ENCODE data around the gene ASGR2. TPM values are rescaled to one million over a fixed set of nuclear protein-coding genes. Genes with fewer than 3 reads are reported as not detected.

The ASGR2 gene
- total RNA-seq, 4 donors from 2014 or later = 1.0 TPM; not detected in 3

DNA sequence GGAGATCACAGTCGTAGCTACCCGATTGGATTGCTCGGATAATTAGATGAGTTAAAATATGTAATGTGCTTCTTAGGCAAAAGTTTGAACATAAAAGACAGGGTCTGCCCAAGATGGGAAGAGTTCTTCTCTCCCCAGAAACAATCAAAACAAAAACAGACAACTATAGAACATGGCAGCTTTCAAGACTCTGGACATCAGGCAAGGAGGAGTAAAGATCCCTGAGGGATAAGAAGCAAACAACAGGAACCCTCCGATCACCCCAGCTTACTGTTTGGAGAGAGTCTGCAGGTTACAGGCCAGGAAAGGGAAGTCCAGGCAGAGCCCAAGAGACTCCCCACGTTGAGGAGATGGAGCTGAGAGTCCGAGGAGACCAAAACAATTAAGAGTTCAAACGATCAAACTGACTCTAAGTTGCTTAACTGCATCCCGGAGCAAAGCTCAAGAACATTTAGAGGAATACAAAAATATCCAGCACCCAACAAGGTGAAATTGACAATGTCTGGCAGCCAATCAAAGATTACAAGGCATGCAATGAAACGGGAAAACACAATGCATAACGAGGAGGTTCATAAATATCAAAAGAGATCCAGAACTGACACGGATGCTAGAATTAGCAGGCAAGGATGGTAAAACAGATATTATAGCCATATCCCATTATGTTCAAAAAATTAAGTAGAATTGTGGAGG, 3.9 kb downstream of the ASGR2 start:
- Histone ChIP-seq H3K9me3 (no peaks in the 10 kb centered on the region), H3K36me3 (no peaks in the 10 kb centered on the region), H3K4me1 (no peaks in the 10 kb centered on the region), H3K27ac (no peak overlapping the region), H3K27me3 (no peaks in the 10 kb centered on the region), H3K4me3 (replicated peaks in 1 of 3) (no peak overlapping the region)
- WGBS, 2 donors = 54 to 61% methylated on average over 11 of the region's 11 CpGs
- intact Hi-C loops (cut with DNase I) = no loop called here
- no peak for DNase-seq
- no peak for TF ChIP-seq CTCF (IDR thresholded peaks at IDR 0.05)
- no peak for TF ChIP-seq POLR2A (IDR thresholded peaks at IDR 0.05)

DNA sequence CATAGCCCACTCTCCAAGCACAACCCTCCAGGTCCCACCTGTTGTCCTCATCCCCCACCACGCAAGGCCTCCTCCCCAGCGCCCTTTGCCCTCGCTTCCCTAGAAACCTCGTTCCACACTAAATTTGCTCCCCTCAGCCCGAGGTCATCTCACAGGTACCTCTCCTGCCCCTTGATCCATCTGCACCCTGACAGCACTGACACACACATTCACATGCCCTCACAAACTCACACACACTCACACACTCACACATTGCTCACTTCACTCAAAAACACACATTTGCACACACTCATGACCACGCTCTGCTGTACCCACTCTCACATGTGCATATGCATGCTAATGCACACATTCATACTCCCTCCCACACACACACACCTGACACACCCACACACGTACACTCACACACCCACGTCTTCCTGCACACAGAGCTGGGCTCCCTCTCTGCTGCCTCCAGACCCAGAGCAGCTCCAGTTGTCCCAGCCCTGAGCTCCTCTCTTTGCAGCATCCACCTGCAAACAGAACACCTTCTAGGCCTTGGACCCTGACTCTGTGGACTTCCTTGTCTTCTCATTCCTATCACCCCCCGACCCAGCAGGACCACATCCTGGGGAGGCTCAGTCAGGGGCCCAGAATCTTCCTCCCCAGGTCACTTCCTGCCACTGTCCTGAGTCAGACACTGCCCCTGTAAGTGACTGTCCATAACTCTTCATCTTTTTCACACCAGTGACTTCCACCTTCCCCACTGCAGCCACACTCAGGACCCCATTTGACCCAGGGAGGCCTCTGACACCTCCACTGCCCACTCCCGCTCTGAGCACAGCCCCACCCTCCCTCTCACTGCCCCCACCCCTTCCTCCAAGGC, 4.9 kb downstream of the ASGR2 start:
- Histone ChIP-seq H3K9me3 (no peaks in the 10 kb centered on the region), H3K4me3 (replicated peaks in 1 of 3) (no peak overlapping the region), H3K27me3 (no peaks in the 10 kb centered on the region), H3K36me3 (no peaks in the 10 kb centered on the region), H3K27ac (no peak overlapping the region), H3K4me1 (no peaks in the 10 kb centered on the region)
- no peak for DNase-seq
- intact Hi-C loops (cut with DNase I) = no loop called here
- WGBS, 2 donors = 74 to 81% methylated on average over 10 of the region's 10 CpGs
- TF ChIP-seq POLR2A (IDR thresholded peaks at IDR 0.05) = no peak
- TF ChIP-seq CTCF (IDR thresholded peaks at IDR 0.05) = no peak

- TF ChIP-seq POLR2A (IDR thresholded peaks at IDR 0.05) (no peak), CTCF (IDR thresholded peaks at IDR 0.05) (no peak)
- WGBS, 2 donors = 76 to 81% methylated on average over 8 to 9 of the region's 9 CpGs
- no peaks in the 10 kb centered on the region for H3K27me3 ChIP-seq
Measured at GRCh38 chr17:7108981-7109380, 5.6 kb downstream of the ASGR2 start.

GRCh38 chr17:7108560-7108925, 6.1 kb downstream of the ASGR2 start:
- H3K4me3 ChIP-seq (replicated peaks in 1 of 3) = no peak overlapping the region
- intact Hi-C loops (cut with DNase I) = no loop called here
- 87% methylated on average over 10 of the region's 10 CpGs for WGBS, 2 donors
- H3K27ac ChIP-seq = no peak overlapping the region
- H3K4me1 ChIP-seq = no peaks in the 10 kb centered on the region
- no peaks in the 10 kb centered on the region for H3K27me3 ChIP-seq
- TF ChIP-seq CTCF (IDR thresholded peaks at IDR 0.05) = no peak
- TF ChIP-seq POLR2A (IDR thresholded peaks at IDR 0.05) = no peak
- no peak for DNase-seq
- H3K9me3 ChIP-seq = no peaks in the 10 kb centered on the region
- H3K36me3 ChIP-seq = no peaks in the 10 kb centered on the region

More at GRCh38 chr17:7108981-7109380, 5.6 kb downstream of the ASGR2 start:
- no peaks in the 10 kb centered on the region for H3K36me3 ChIP-seq
- DNase-seq = no peak
- no peaks in the 10 kb centered on the region for H3K4me1 ChIP-seq
- H3K9me3 ChIP-seq = no peaks in the 10 kb centered on the region
- H3K4me3 ChIP-seq (replicated peaks in 1 of 3) = no peak overlapping the region
- no peak overlapping the region for H3K27ac ChIP-seq
- intact Hi-C loops (cut with DNase I) = no loop called here

Data from thyroid gland (tissue), 4 donors.